H1 (cell line): ENCODE results near the gene SEMA3D.

ENCODE experiments used
- CREB1 ChIP-seq: IDR thresholded peaks from 2 replicates; pipeline ENCODE4 v1.6.1; 2012; ENCODE audit warnings: inconsistent platforms
- CTCF ChIP-seq, 3 experiments: IDR thresholded peaks; 1 replicate in 2 of 3; 2 replicates in 1 of 3; pipeline versions ENCODE4 v1.5.1 to v1.6.1; 2011; ENCODE audit warnings: low read length in 3 of 3, mild to moderate bottlenecking in 3 of 3, inconsistent platforms in 2 of 3, low read depth in 1 of 3, moderate library complexity in 1 of 3; ENCODE audit not compliant: insufficient read depth in 1 of 3; ENCODE audit errors: control extremely low read depth in 1 of 3
- GABPA ChIP-seq: IDR thresholded peaks from 2 replicates; pipeline ENCODE4 v1.6.1; 2011; ENCODE audit warnings: mild to moderate bottlenecking, low read length, moderate library complexity, borderline replicate concordance; ENCODE audit not compliant: insufficient read depth
- HDAC6 ChIP-seq: IDR thresholded peaks from one replicate; pipeline ENCODE4 v1.7.1; 2012; ENCODE audit warnings: low read depth, mild to moderate bottlenecking, inconsistent platforms, low read length, moderate library complexity
- PHF8 ChIP-seq: fragments of 200-600 bp; sonication (generic); conservative IDR thresholded peaks from 2 replicates; pipeline ENCODE4 v1.7.1; 2012; ENCODE audit warnings: low read depth, mild to moderate bottlenecking, inconsistent platforms, low read length, moderate library complexity
- POLR2A ChIP-seq, 2 experiments: IDR thresholded peaks; 1 replicate in 1 of 2; 2 replicates in 1 of 2; pipeline ENCODE4 v1.6.1; 2011; ENCODE audit warnings: low read depth in 2 of 2, low read length in 2 of 2, mild to moderate bottlenecking in 2 of 2; ENCODE audit errors: control extremely low read depth in 1 of 2
- RBBP5 ChIP-seq: IDR thresholded peaks from 2 replicates; pipeline ENCODE4 v1.7.1; 2012; ENCODE audit warnings: low read depth, mild to moderate bottlenecking, inconsistent platforms, low read length, moderate library complexity, borderline replicate concordance
- RFX5 ChIP-seq: IDR thresholded peaks from 2 replicates; pipeline ENCODE4 v1.6.1; 2011; ENCODE audit warnings: low read depth, low read length, improper control_type of control experiment, borderline replicate concordance
- RNF2 ChIP-seq: fragments of 200-900, 300-1000 bp; sonication (generic); IDR thresholded peaks from 2 replicates; pipeline ENCODE4 v1.7.1; 2016; ENCODE audit warnings: borderline replicate concordance, low read depth, mild to moderate bottlenecking, antibody characterized with exemption, low read length; ENCODE audit not compliant: poor library complexity, severe bottlenecking; ENCODE audit errors: missing control alignments
- SP4 ChIP-seq: IDR thresholded peaks from 2 replicates; pipeline ENCODE4 v1.6.1; 2012; ENCODE audit warnings: low read length, inconsistent platforms
- TAF1 ChIP-seq: IDR thresholded peaks from 2 replicates; pipeline ENCODE4 v1.6.1; 2011; ENCODE audit warnings: mild to moderate bottlenecking, low read depth, low read length
- TEAD4 ChIP-seq: IDR thresholded peaks from 2 replicates; pipeline ENCODE4 v1.6.1; 2012; ENCODE audit warnings: low read depth, low read length, inconsistent platforms, mixed read lengths
- TF ChIP-seq, protein P1 (sequence below): IDR thresholded peaks from 2 replicates; pipeline ENCODE4 v1.6.1; 2012; ENCODE audit warnings: inconsistent platforms

DNA sequence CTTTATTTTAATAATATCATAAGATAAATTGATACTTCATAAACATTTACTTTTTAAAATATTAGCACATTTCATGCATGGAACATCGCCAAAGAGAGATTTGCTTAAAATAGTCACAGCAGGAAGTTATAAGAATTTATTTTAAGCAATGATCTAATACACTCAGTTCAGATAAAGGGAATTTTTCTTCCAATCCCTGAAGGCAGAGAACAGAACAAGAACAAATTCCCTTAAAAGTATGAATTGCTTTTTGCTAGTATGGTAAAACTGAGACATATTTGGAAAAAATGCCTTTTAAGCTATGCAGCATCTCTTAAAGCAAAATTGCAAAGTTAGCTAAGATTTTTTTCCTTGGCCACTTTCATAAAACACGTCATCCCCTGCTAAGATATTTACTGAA, 91.0 kb downstream of the SEMA3D start:
- no peak for TF ChIP-seq RNF2
- TF ChIP-seq CTCF (IDR thresholded peaks at IDR 0.05; ENCODE audit: control extremely low read depth in 1 of 3, insufficient read depth in 1 of 3, low read depth in 1 of 3, low read length in 3 of 3) = no peak
- TF ChIP-seq RFX5 = no peak
- TF ChIP-seq TEAD4 = no peak
- TF ChIP-seq POLR2A (IDR thresholded peaks at IDR 0.05; ENCODE audit: control extremely low read depth in 1 of 2, low read depth in 2 of 2, low read length in 2 of 2) = no peak
- TF ChIP-seq RBBP5 = no peak
- TF ChIP-seq, protein P1, sequence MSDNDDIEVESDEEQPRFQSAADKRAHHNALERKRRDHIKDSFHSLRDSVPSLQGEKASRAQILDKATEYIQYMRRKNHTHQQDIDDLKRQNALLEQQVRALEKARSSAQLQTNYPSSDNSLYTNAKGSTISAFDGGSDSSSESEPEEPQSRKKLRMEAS = no peak
- TF ChIP-seq SP4 = no peak
- TF ChIP-seq TAF1 = no peak
- no peak for TF ChIP-seq HDAC6
- no peak for TF ChIP-seq PHF8
- no peak for TF ChIP-seq GABPA
- no peak for TF ChIP-seq CREB1
